WERI-Rb-1 (cell line): ENCODE data around the gene CASP7.

ENCODE experiments used
- DNase-seq: peaks from one replicate; pipeline ENCODE4 v3.0.0-alpha.2; 2020
- H3K27ac ChIP-seq: fragments of 250-450 bp; sonication (Bioruptor Pico); 2 replicates; pipeline ENCODE4 v1.5.1; 2020; ENCODE audit warnings: mild to moderate bottlenecking, moderate library complexity
- H3K27me3 ChIP-seq: fragments of 250-450 bp; sonication (Bioruptor Pico); 2 replicates; pipeline ENCODE4 v1.5.1; 2021; ENCODE audit warnings: mild to moderate bottlenecking, low read depth, moderate library complexity; ENCODE audit not compliant: insufficient read depth, severe bottlenecking
- H3K36me3 ChIP-seq: fragments of 250-450 bp; sonication (Bioruptor Pico); 2 replicates; pipeline ENCODE4 v1.5.1; 2020; ENCODE audit warnings: mild to moderate bottlenecking, moderate library complexity
- H3K4me3 ChIP-seq: 2 replicates; pipeline ENCODE4 v1.5.1; 2011; ENCODE audit warnings: low read depth, mild to moderate bottlenecking, control low read depth, low read length
- H3K9me3 ChIP-seq: fragments of 250-450 bp; sonication (Bioruptor Pico); 2 replicates; pipeline ENCODE4 v1.5.1; 2021; ENCODE audit warnings: mild to moderate bottlenecking, moderate library complexity; ENCODE audit not compliant: severe bottlenecking
- CTCF ChIP-seq: IDR thresholded peaks from 2 replicates; pipeline ENCODE4 v1.5.1; 2011; ENCODE audit warnings: low read depth, mild to moderate bottlenecking, control low read depth, inconsistent platforms, low read length

Gene CASP7

GRCh38 chr10:113709221-113709838 is 29.6 kb downstream of the CASP7 start:
- no peak for DNase-seq
- H3K27ac ChIP-seq, result no peak overlapping the region
- no peak for TF ChIP-seq CTCF

GRCh38 chr10:113711142-113711541 is 31.4 kb downstream of the CASP7 start:
- no peak overlapping the region for H3K27ac ChIP-seq

More at GRCh38 chr10:113709221-113709838, 29.6 kb downstream of the CASP7 start:
- no peak overlapping the region for H3K4me3 ChIP-seq
- H3K9me3 ChIP-seq, result no peaks in the 10 kb centered on the region
- H3K27me3 ChIP-seq, result no peaks in the 10 kb centered on the region
- H3K36me3 ChIP-seq, result no peaks in the 10 kb centered on the region

GRCh38 chr10:113712024-113712423 is 32.3 kb downstream of the CASP7 start:
- no peaks in the 10 kb centered on the region for H3K36me3 ChIP-seq
- no peaks in the 10 kb centered on the region for H3K27me3 ChIP-seq
- DNase-seq, result no peak
- H3K4me3 ChIP-seq, result no peak overlapping the region
- H3K9me3 ChIP-seq, result no peaks in the 10 kb centered on the region
- no peak for TF ChIP-seq CTCF
- no peak overlapping the region for H3K27ac ChIP-seq

More at GRCh38 chr10:113711142-113711541, 31.4 kb downstream of the CASP7 start:
- no peak for TF ChIP-seq CTCF
- no peaks in the 10 kb centered on the region for H3K36me3 ChIP-seq
- H3K27me3 ChIP-seq, result no peaks in the 10 kb centered on the region
- no peak for DNase-seq
- H3K9me3 ChIP-seq, result no peaks in the 10 kb centered on the region
- no peak overlapping the region for H3K4me3 ChIP-seq

- no peak overlapping the region for H3K4me3 ChIP-seq
- no peak overlapping the region for H3K27ac ChIP-seq
- no peaks in the 10 kb centered on the region for H3K27me3 ChIP-seq
- H3K9me3 ChIP-seq, result no peaks in the 10 kb centered on the region
- no peak for DNase-seq
- TF ChIP-seq CTCF, result no peak
- H3K36me3 ChIP-seq, result no peaks in the 10 kb centered on the region
Observed at GRCh38 chr10:113712755-113713639, 33.3 kb downstream of the CASP7 start.

GRCh38 chr10:113713640-113713982 is 33.9 kb downstream of the CASP7 start:
- Histone ChIP-seq H3K27me3 (no peaks in the 10 kb centered on the region), H3K27ac (no peak overlapping the region), H3K4me3 (no peak overlapping the region), H3K9me3 (no peaks in the 10 kb centered on the region), H3K36me3 (no peaks in the 10 kb centered on the region)
- no peak for TF ChIP-seq CTCF
- DNase-seq, result no peak
